ENCODE measurements around the gene GAGE13.
"Not testable (repeated sequence)": the region's sequence is repeated elsewhere in the genome, so short reads cannot be mapped to it uniquely, and the experiment has no call there.

Gene GAGE13

GRCh38 chrX:49341449-49341848, 10.1 kb downstream of the GAGE13 start:
- DNase-seq: not testable (repeated sequence)

GRCh38 chrX:49344496-49345175, 13.3 kb downstream of the GAGE13 start:
- DNase-seq: not testable (repeated sequence)

- not testable (repeated sequence) for DNase-seq
Observed at GRCh38 chrX:49345402-49345801, 14.0 kb downstream of the GAGE13 start.

- DNase-seq: not testable (repeated sequence)
Observed at GRCh38 chrX:49346150-49346549, 14.8 kb downstream of the GAGE13 start.

All from KG1 (cell line).